Endothelial cell of umbilical vein (primary cell): ENCODE results near the gene RIC8A. TPM values are rescaled to one million over a fixed set of nuclear protein-coding genes. Genes with fewer than 3 reads are reported as not detected.

Experiments
- BruUV-seq: library from RNA; stranded (reverse); fragments of 400-500 nt; replicated peaks from 2 replicates; lab custom pipeline; 2021; lab: Mats Ljungman, UMichigan
- CTCF ChIA-PET: fragments of 300-600, 350-600 bp; sonication (Branson Sonifier 250); formaldehyde crosslinking; loops from one replicate; lab custom pipeline; 2021; ENCODE audit warnings: antibody characterized with exemption, inconsistent platforms; lab: Charles Lee
- POLR2A ChIA-PET: fragments of 300-600, 350-600 bp; sonication (Branson Sonifier 250); formaldehyde crosslinking; loops from one replicate; lab custom pipeline; 2021; ENCODE audit warnings: antibody characterized with exemption, inconsistent platforms; lab: Charles Lee
- DNase-seq: peaks from one replicate; pipeline ENCODE4 v3.0.0-alpha.2; 2011; ENCODE audit warnings: low read depth, low spot score
- FAIRE-seq: peaks from 2 replicates; lab custom pipeline; 2011; peaks lifted over from hg19 to GRCh38; lab: Jason Lieb, UNC
- H2AFZ ChIP-seq: 2 replicates; pipeline ENCODE4 v1.6.0; 2012; ENCODE audit warnings: low read depth, low read length, control low read depth, inconsistent platforms
- H3K27ac ChIP-seq: 2 replicates; pipeline ENCODE4 v1.5.1; 2011; ENCODE audit warnings: low read depth, mild to moderate bottlenecking, control low read depth, low read length, moderate library complexity; ENCODE audit not compliant: insufficient read depth
- H3K27me3 ChIP-seq, 2 experiments: 2 replicates each; pipeline versions ENCODE4 v1.6.0 to v1.6.1; 2011; ENCODE audit warnings: low read length in 2 of 2, mixed read lengths in 1 of 2; ENCODE audit not compliant: control insufficient read depth in 2 of 2, insufficient read depth in 2 of 2
- H3K36me3 ChIP-seq, 2 experiments: 2 replicates in 1 of 2; 3 replicates in 1 of 2; pipeline ENCODE4 v1.5.1; 2011; ENCODE audit warnings: low read length in 2 of 2, mild to moderate bottlenecking in 1 of 2, moderate library complexity in 1 of 2; ENCODE audit not compliant: control insufficient read depth in 2 of 2, insufficient read depth in 2 of 2; ENCODE audit errors: extremely low read depth in 1 of 2
- H3K4me1 ChIP-seq: 3 replicates; pipeline ENCODE4 v1.5.1; 2011; ENCODE audit warnings: mild to moderate bottlenecking, low read length; ENCODE audit not compliant: control insufficient read depth, insufficient read depth; ENCODE audit errors: extremely low read depth
- H3K4me2 ChIP-seq: 2 replicates; pipeline ENCODE4 v1.6.1; 2011; ENCODE audit warnings: low read length, control low read depth, mixed read lengths; ENCODE audit not compliant: insufficient read depth
- H3K4me3 ChIP-seq, 3 experiments: fragments of 200-600 bp in 1 of 3; sonication (generic), shearing (Covaris generic) in 1 of 3; replicated peaks in 1 of 3; 2 replicates each; pipeline ENCODE4 v1.5.1; 2011 to 2016; ENCODE audit warnings: control low read depth in 3 of 3, low read length in 3 of 3, mild to moderate bottlenecking in 2 of 3, inconsistent platforms in 1 of 3, low read depth in 1 of 3, moderate library complexity in 1 of 3; ENCODE audit not compliant: insufficient read depth in 1 of 3
- H3K79me2 ChIP-seq: 2 replicates; pipeline ENCODE4 v1.6.0; 2012; ENCODE audit warnings: low read length, inconsistent platforms; ENCODE audit not compliant: control insufficient read depth, insufficient read depth
- H3K9ac ChIP-seq: replicated peaks from 2 replicates; pipeline ENCODE3; 2011; ENCODE audit warnings: low read length, control low read depth; ENCODE audit not compliant: insufficient read depth; ENCODE audit errors: extremely low read depth
- H3K9me1 ChIP-seq: replicated peaks from 3 replicates; pipeline ENCODE4 v1.6.0; 2011; ENCODE audit warnings: mild to moderate bottlenecking, low read length; ENCODE audit not compliant: control insufficient read depth, insufficient read depth; ENCODE audit errors: extremely low read depth
- H3K9me3 ChIP-seq: replicated peaks from 2 replicates; pipeline ENCODE4 v1.5.1; 2012; ENCODE audit warnings: low read length, inconsistent platforms; ENCODE audit not compliant: control insufficient read depth, insufficient read depth
- H4K20me1 ChIP-seq: replicated peaks from 2 replicates; pipeline ENCODE3; 2011; ENCODE audit warnings: mild to moderate bottlenecking, low read length; ENCODE audit not compliant: control insufficient read depth, insufficient read depth; ENCODE audit errors: extremely low read depth
- CTCF ChIP-seq, 2 donors: IDR thresholded peaks; 1 replicate in 1 of 2; 2 replicates in 1 of 2; pipeline ENCODE4 v1.5.1; 2011; ENCODE audit warnings: low read length in 2 of 2, mild to moderate bottlenecking in 2 of 2, moderate library complexity in 2 of 2, control low read depth in 1 of 2, inconsistent platforms in 1 of 2, low read depth in 1 of 2; ENCODE audit not compliant: insufficient read depth in 1 of 2; ENCODE audit errors: extremely low read depth in 1 of 2
- EZH2 ChIP-seq: IDR thresholded peaks from 2 replicates; pipeline ENCODE4 v1.6.1; 2012; ENCODE audit warnings: borderline replicate concordance, low read depth, mild to moderate bottlenecking, moderate library complexity, low read length, inconsistent platforms; ENCODE audit not compliant: severe bottlenecking
- FOS ChIP-seq: IDR thresholded peaks from 2 replicates; pipeline ENCODE4 v1.6.1; 2011; ENCODE audit warnings: mild to moderate bottlenecking, low read length, moderate library complexity, borderline replicate concordance; ENCODE audit not compliant: insufficient read depth
- GATA2 ChIP-seq: IDR thresholded peaks from 2 replicates; pipeline ENCODE4 v1.7.0; 2011; ENCODE audit warnings: low read depth, mild to moderate bottlenecking, moderate library complexity, mixed read lengths, low read length; ENCODE audit not compliant: insufficient read length, insufficient read depth
- JUN ChIP-seq: IDR thresholded peaks from 2 replicates; pipeline ENCODE4 v1.6.1; 2011; ENCODE audit warnings: borderline replicate concordance, low read depth; ENCODE audit not compliant: insufficient read length, insufficient read depth
- POLR2A ChIP-seq: IDR thresholded peaks from 2 replicates; pipeline ENCODE4 v1.6.1; 2012; ENCODE audit warnings: low read depth, mild to moderate bottlenecking, control low read depth, low read length
- dilution Hi-C: fragments of 300-500 bp; cut with MboI; formaldehyde crosslinking; loops from one replicate; pipeline ENCODE4 v1.15.0; 2019; ENCODE audit warnings: low sequenced_read_pairs; ENCODE audit not compliant: extremely low pct_ligation_motif_present
- intact Hi-C: fragments of 100-400 bp; cut with micrococcal nuclease; formaldehyde crosslinking; loops from one replicate; pipeline ENCODE4 v1.10.0; 2022
- polyA plus RNA-seq, 4 experiments: library from polyadenylated mRNA; depleted of rRNA in 3 of 4; stranded (reverse) in 3 of 4; unstranded in 1 of 4; fragments of >200 nt; gene quantifications; 2 replicates each; pipeline versions ENCODE4 v1.2.1 to v1.2.3, GENCODE V29; 2011 to 2012; ENCODE audit warnings: missing spikeins in 1 of 4
- total RNA-seq: library from RNA; stranded (reverse); gene quantifications from 2 replicates; pipeline ENCODE4 v1.2.3, GENCODE V29; 2021

RIC8A gene
- total and polyA plus RNA-seq, 2 donors (not counting 3 experiments of a cell fraction or from before 2014, with no cell fraction given) = 112 to 143 TPM

GRCh38 chr11:211741-212140, 4.2 kb downstream of the RIC8A start:
- intact Hi-C loops = no loop called here
- Histone ChIP-seq H3K4me3 (no peak overlapping the region), H3K4me2 (no peak overlapping the region), H3K9me1 (no peaks in the 10 kb centered on the region), H3K4me1 (peaks cover 16% of the 10 kb centered on the region), H3K36me3 (peaks cover 31 to 43% of the 10 kb centered on the region in 2 experiments), H3K9me3 (no peaks in the 10 kb centered on the region), H4K20me1 (no peaks in the 10 kb centered on the region), H2AFZ (no peak overlapping the region), H3K27ac (no peak overlapping the region), H3K27me3 (no peaks in the 10 kb centered on the region), H3K9ac (no peak overlapping the region), H3K79me2 (peaks cover 33% of the 10 kb centered on the region)
- POLR2A ChIA-PET = no interaction called here
- DNase-seq (no peak), FAIRE-seq (no peak)
- dilution Hi-C loops = no loop called here
- BruUV-seq = no TSS peak
- no peak for TF ChIP-seq CTCF (IDR thresholded peaks at IDR 0.05; ENCODE audit: extremely low read depth in 1 of 2, insufficient read depth in 1 of 2, low read depth in 1 of 2, low read length in 2 of 2)
- no peak for TF ChIP-seq FOS
- TF ChIP-seq GATA2 = no peak
- TF ChIP-seq EZH2 = no peak
- no peak for TF ChIP-seq JUN
- no peak for TF ChIP-seq POLR2A
- CTCF ChIA-PET = no interaction called here
